H1 (cell line): ENCODE results near the gene SAG. TPM values are rescaled to one million over a fixed set of nuclear protein-coding genes. Genes with fewer than 3 reads are reported as not detected.

Experiments used
- CTCF ChIA-PET: fragments of 300-600 bp; sonication (Branson Sonifier 250); formaldehyde crosslinking; loops from one replicate; lab custom pipeline; 2021; ENCODE audit not compliant: partially characterized antibody; lab: Charles Lee
- POLR2A ChIA-PET: fragments of 300-600 bp; sonication (Branson Sonifier 250); formaldehyde crosslinking; loops from one replicate; lab custom pipeline; 2021; ENCODE audit warnings: inconsistent platforms; ENCODE audit not compliant: partially characterized antibody; lab: Charles Lee
- DNase-seq, 2 experiments: peaks; one replicate each; pipeline versions ENCODE4 v3.0.0 to v3.0.0-alpha.2; 2010 to 2022; ENCODE audit warnings: low spot score in 2 of 2, low read depth in 1 of 2, mixed read lengths in 1 of 2
- FAIRE-seq: peaks from 2 replicates; lab custom pipeline; 2011; peaks lifted over from hg19 to GRCh38; lab: Jason Lieb, UNC
- H2AFZ ChIP-seq: 2 replicates; pipeline ENCODE4 v1.8.1; 2012; ENCODE audit warnings: low read length, inconsistent platforms
- H2AK5ac ChIP-seq: 2 replicates; pipeline ENCODE4 v1.6.1; 2013; ENCODE audit warnings: low read depth, low read length
- H2BK120ac ChIP-seq: replicated peaks from 2 replicates; pipeline ENCODE3; 2013; ENCODE audit warnings: low read depth, low read length, inconsistent platforms
- H2BK12ac ChIP-seq: 2 replicates; pipeline ENCODE4 v1.6.1; 2013; ENCODE audit warnings: low read depth, low read length
- H2BK15ac ChIP-seq: 2 replicates; pipeline ENCODE4 v1.6.1; 2013; ENCODE audit warnings: low read length
- H2BK20ac ChIP-seq: 2 replicates; pipeline ENCODE4 v1.6.1; 2013; ENCODE audit warnings: low read length
- H2BK5ac ChIP-seq: 2 replicates; pipeline ENCODE4 v1.6.1; 2013; ENCODE audit warnings: low read depth, low read length
- H3K14ac ChIP-seq: 2 replicates; pipeline ENCODE4 v1.6.1; 2013; ENCODE audit warnings: inconsistent platforms; ENCODE audit not compliant: insufficient read length
- H3K18ac ChIP-seq: 2 replicates; pipeline ENCODE4 v1.6.1; 2013; ENCODE audit warnings: low read length; ENCODE audit errors: extremely low read depth
- H3K23ac ChIP-seq: 2 replicates; pipeline ENCODE4 v1.6.1; 2013; ENCODE audit warnings: inconsistent platforms; ENCODE audit not compliant: insufficient read length
- H3K23me2 ChIP-seq: 2 replicates; pipeline ENCODE4 v1.6.1; 2013; ENCODE audit warnings: low read depth, low read length
- H3K27ac ChIP-seq: 2 replicates; pipeline ENCODE4 v1.6.1; 2011; ENCODE audit warnings: low read depth, low read length, inconsistent platforms
- H3K27me3 ChIP-seq, 4 experiments: replicated peaks in 1 of 4; 1 replicate in 1 of 4; 2 replicates in 3 of 4; pipeline versions ENCODE4 v1.6.1 to v1.8.1; 2011 to 2013; ENCODE audit warnings: low read length in 3 of 4, mild to moderate bottlenecking in 3 of 4, inconsistent platforms in 2 of 4, mixed read lengths in 2 of 4, moderate library complexity in 1 of 4; ENCODE audit not compliant: control insufficient read depth in 3 of 4, insufficient read depth in 3 of 4; ENCODE audit errors: extremely low read depth in 1 of 4
- H3K36me3 ChIP-seq, 4 experiments: 2 replicates each; pipeline versions ENCODE4 v1.6.1 to v1.8.1; 2011 to 2013; ENCODE audit warnings: mild to moderate bottlenecking in 4 of 4, low read length in 3 of 4, moderate library complexity in 2 of 4, control low read depth in 1 of 4, inconsistent platforms in 1 of 4; ENCODE audit not compliant: insufficient read depth in 4 of 4, control insufficient read depth in 2 of 4
- H3K4ac ChIP-seq: replicated peaks from 2 replicates; pipeline ENCODE3; 2013; ENCODE audit warnings: low read length, low read depth, mixed read lengths, inconsistent platforms; ENCODE audit not compliant: insufficient read length
- H3K4me1 ChIP-seq, 4 experiments: replicated peaks in 1 of 4; 1 replicate in 1 of 4; 2 replicates in 3 of 4; pipeline versions ENCODE4 v1.6.1 to v1.8.1; 2011 to 2013; ENCODE audit warnings: low read length in 3 of 4, inconsistent platforms in 2 of 4, mixed read lengths in 1 of 4; ENCODE audit not compliant: insufficient read depth in 4 of 4, control insufficient read depth in 3 of 4
- H3K4me2 ChIP-seq, 2 experiments: 2 replicates each; pipeline versions ENCODE4 v1.6.1 to v1.8.1; 2011 to 2013; ENCODE audit warnings: low read depth in 2 of 2, low read length in 2 of 2, control low read depth in 1 of 2, inconsistent platforms in 1 of 2, mild to moderate bottlenecking in 1 of 2; ENCODE audit not compliant: insufficient read depth in 1 of 2
- H3K4me3 ChIP-seq, 4 experiments: fragments of 200-600, 300-600 bp in 1 of 4; sonication (generic), shearing (Covaris generic), sonication (Bioruptor Twin) in 1 of 4; 2 replicates each; pipeline versions ENCODE4 v1.5.1 to v1.8.1; 2011 to 2016; ENCODE audit warnings: low read length in 4 of 4, low read depth in 3 of 4, control low read depth in 2 of 4, inconsistent platforms in 2 of 4, mild to moderate bottlenecking in 2 of 4, mixed read lengths in 1 of 4, moderate library complexity in 1 of 4; ENCODE audit not compliant: insufficient read depth in 2 of 4; ENCODE audit errors: extremely low read depth in 1 of 4
- H3K56ac ChIP-seq: replicated peaks from 2 replicates; pipeline ENCODE3; 2013; ENCODE audit warnings: low read depth, mild to moderate bottlenecking, mixed read lengths, low read length, inconsistent platforms; ENCODE audit not compliant: insufficient read length
- H3K79me1 ChIP-seq: 2 replicates; pipeline ENCODE4 v1.6.1; 2013; ENCODE audit warnings: low read depth, low read length, control low read depth
- H3K79me2 ChIP-seq, 2 experiments: 2 replicates each; pipeline versions ENCODE4 v1.6.1 to v1.8.1; 2012 to 2013; ENCODE audit warnings: low read length in 2 of 2, mild to moderate bottlenecking in 2 of 2, inconsistent platforms in 1 of 2; ENCODE audit not compliant: insufficient read depth in 2 of 2, control insufficient read depth in 1 of 2
- H3K9ac ChIP-seq, 4 experiments: replicated peaks in 1 of 4; 1 replicate in 1 of 4; 2 replicates in 3 of 4; pipeline versions ENCODE4 v1.6.1 to v1.8.1; 2011 to 2013; ENCODE audit warnings: low read depth in 3 of 4, low read length in 3 of 4, control low read depth in 2 of 4, mild to moderate bottlenecking in 2 of 4, moderate library complexity in 2 of 4, inconsistent platforms in 1 of 4; ENCODE audit errors: extremely low read depth in 1 of 4
- H3K9me3 ChIP-seq, 2 experiments: 2 replicates each; pipeline versions ENCODE4 v1.6.1 to v1.8.1; 2012 to 2013; ENCODE audit warnings: mild to moderate bottlenecking in 2 of 2, moderate library complexity in 2 of 2, control low read depth in 1 of 2, inconsistent platforms in 1 of 2, low read depth in 1 of 2, low read length in 1 of 2, mixed read lengths in 1 of 2; ENCODE audit not compliant: insufficient read depth in 2 of 2
- H4K20me1 ChIP-seq, 2 experiments: replicated peaks in 1 of 2; 2 replicates each; pipeline versions ENCODE3 to v1.8.1; 2011 to 2013; ENCODE audit warnings: inconsistent platforms in 2 of 2, low read length in 2 of 2, mild to moderate bottlenecking in 1 of 2; ENCODE audit not compliant: insufficient read depth in 2 of 2, control insufficient read depth in 1 of 2
- H4K5ac ChIP-seq: 2 replicates; pipeline ENCODE4 v1.6.1; 2013; ENCODE audit warnings: low read length, low read depth, mixed read lengths, inconsistent platforms; ENCODE audit not compliant: insufficient read length
- H4K8ac ChIP-seq: 2 replicates; pipeline ENCODE4 v1.8.0; 2013; ENCODE audit warnings: mild to moderate bottlenecking, moderate library complexity, low read length, inconsistent platforms; ENCODE audit not compliant: insufficient read depth; ENCODE audit errors: extremely low read depth
- H4K91ac ChIP-seq: replicated peaks from 2 replicates; pipeline ENCODE3; 2013; ENCODE audit warnings: low read length, mixed read lengths, inconsistent platforms; ENCODE audit not compliant: insufficient read length
- EP300 ChIP-seq, 2 experiments: IDR thresholded peaks; 1 replicate in 1 of 2; 2 replicates in 1 of 2; pipeline ENCODE4 v1.6.1; 2011 to 2012; ENCODE audit warnings: low read depth in 2 of 2, low read length in 2 of 2, mild to moderate bottlenecking in 2 of 2, borderline replicate concordance in 1 of 2, inconsistent platforms in 1 of 2, moderate library complexity in 1 of 2
- WGBS, 2 experiments: shearing (Covaris generic) in 1 of 2; methylation state at CpG; one replicate each; pipeline versions ENCODE4 v1.1.6 to v1.1.7; 2013 to 2015; ENCODE audit warnings: low lambda C conversion rate in 2 of 2, mixed read lengths in 2 of 2, inconsistent platforms in 1 of 2, low coverage in 1 of 2, missing lambda C conversion rate in 1 of 2; ENCODE audit not compliant: insufficient replicate concordance in 2 of 2, insufficient coverage in 1 of 2, insufficient read length in 1 of 2; ENCODE audit errors: extremely low coverage in 1 of 2, missing lambda C conversion rate in 1 of 2; 5-methylcytosine and 5-hydroxymethylcytosine counted together
- polyA plus RNA-seq, 7 experiments: library from polyadenylated mRNA; depleted of rRNA in 3 of 7; stranded (reverse) in 5 of 7; unstranded in 2 of 7; fragments of >200 nt in 5 of 7; fragments of 200-250 nt in 2 of 7; gene quantifications; 1 replicate in 5 of 7; 2 replicates in 1 of 7; 4 replicates in 1 of 7; pipeline versions ENCODE4 v1.2.1 to v1.2.3, GENCODE V29; 2011 to 2013; ENCODE audit warnings: missing spikeins in 2 of 7, mixed read lengths in 2 of 7
- total RNA-seq: library from RNA; stranded (reverse); fragmentation: NEBNext Ultra II Directional; extraction: Animal tissue kit (Norgen Biotek cat#: 25700); gene quantifications from 2 replicates; pipeline ENCODE4 v1.2.1, GENCODE V29; 2021

Gene SAG
- total and polyA plus RNA-seq, 2 of the 8 experiments (the other 6 are each of a cell fraction or from before 2014, with no cell fraction given), result not detected

GRCh38 chr2:233325256-233325655 is 17.6 kb downstream of the SAG start:
- no peak for TF ChIP-seq EP300 (IDR thresholded peaks at IDR 0.05; ENCODE audit: borderline replicate concordance in 1 of 2, low read depth in 2 of 2, low read length in 2 of 2)
- 77% methylated on average over 4 of the region's 4 CpGs; no CpG with 5 or more reads in 1 of the 2 experiments for WGBS, 2 experiments
- Histone ChIP-seq H3K56ac (no peak overlapping the region), H2BK15ac (no peak overlapping the region), H3K4me2 (no peak overlapping the region), H4K20me1 (no peaks in the 10 kb centered on the region), H3K9me3 (no peaks in the 10 kb centered on the region), H3K27me3 (peaks cover 8 to 36% (median 22%) of the 10 kb centered on the region in 4 experiments; a peak in 6 of 7 replicates), H3K14ac (no peak overlapping the region), H3K27ac (no peak overlapping the region), H2BK5ac (no peak overlapping the region), H4K5ac (no peak overlapping the region), H4K91ac (no peak overlapping the region), H2AK5ac (no peak overlapping the region), H3K79me1 (no peaks in the 10 kb centered on the region), H3K36me3 (no peaks in the 10 kb centered on the region), H3K23me2 (no peaks in the 10 kb centered on the region; the same call in 1 of the 2 replicates), H3K4ac (no peak overlapping the region), H2BK120ac (no peak overlapping the region), H2BK12ac (no peak overlapping the region), H2BK20ac (no peak overlapping the region), H3K9ac (no peak overlapping the region), H4K8ac (no peak overlapping the region), H3K79me2 (no peaks in the 10 kb centered on the region), H3K23ac (no peak overlapping the region), H3K18ac (no peak overlapping the region), H3K4me3 (no peak overlapping the region), H2AFZ (no peak overlapping the region), H3K4me1 (peaks cover 0 to 9% (median 3%) of the 10 kb centered on the region in 4 experiments; a peak in 2 of 7 replicates)
- CTCF ChIA-PET, result interaction anchor here (1.0 to 1.4 kb wide), 3 partner anchors 8 to 60 kb away, joined by 4 read pairs; no protein-coding TSS in a partner anchor
- POLR2A ChIA-PET, result no interaction called here
- FAIRE-seq (no peak), DNase-seq (no peak)
